ENCODE measurements around the gene EPN3.

EPN3 gene

DNA sequence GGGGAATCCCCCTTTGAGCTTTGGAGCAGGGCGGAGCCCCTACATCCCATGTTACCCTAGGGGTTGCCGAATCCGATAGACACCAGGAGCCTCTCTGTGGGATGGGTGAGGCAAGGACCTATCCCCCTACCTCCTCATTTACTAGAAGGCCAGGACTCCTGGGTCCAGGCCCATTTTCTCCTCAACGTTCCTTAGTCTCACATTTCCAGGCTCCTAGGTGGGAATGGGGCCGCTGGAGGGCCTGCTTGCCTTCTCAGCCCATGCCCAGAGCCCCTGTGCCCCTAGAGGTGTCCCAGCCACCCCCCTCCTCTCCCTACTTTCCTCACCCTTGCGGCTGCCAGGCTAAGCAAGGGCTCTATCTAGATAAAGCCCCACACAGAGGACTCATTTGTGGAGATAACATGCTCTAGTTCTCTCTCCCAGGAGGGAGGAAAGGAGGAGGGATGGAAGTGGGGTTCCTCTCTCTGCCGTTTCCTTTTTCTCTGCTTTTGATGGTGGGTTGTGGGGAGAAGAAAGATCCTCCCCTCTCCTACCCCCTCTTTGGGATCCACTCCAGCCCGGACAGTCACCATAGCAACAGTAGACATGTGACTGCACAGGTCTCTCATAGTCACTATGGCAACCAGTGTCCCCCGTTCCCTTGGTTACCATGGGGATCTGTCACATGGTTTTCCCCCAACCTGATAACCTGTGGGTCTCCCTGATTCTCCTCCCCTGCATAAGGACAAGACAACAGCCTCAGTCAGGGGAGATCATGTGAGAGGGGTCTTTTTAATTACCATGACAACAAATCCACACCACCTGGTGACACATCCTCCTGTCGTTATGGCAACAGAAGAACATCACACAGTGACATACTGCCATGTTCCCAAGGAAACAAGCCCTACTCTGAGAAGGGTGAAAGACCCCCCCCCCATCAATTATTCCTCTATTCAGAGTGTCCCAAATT, 33.1 kb downstream of the EPN3 start:
- no peak for DNase-seq (ENCODE audit: extremely low read depth in 1 of 2, low read depth in 1 of 2)

DNA sequence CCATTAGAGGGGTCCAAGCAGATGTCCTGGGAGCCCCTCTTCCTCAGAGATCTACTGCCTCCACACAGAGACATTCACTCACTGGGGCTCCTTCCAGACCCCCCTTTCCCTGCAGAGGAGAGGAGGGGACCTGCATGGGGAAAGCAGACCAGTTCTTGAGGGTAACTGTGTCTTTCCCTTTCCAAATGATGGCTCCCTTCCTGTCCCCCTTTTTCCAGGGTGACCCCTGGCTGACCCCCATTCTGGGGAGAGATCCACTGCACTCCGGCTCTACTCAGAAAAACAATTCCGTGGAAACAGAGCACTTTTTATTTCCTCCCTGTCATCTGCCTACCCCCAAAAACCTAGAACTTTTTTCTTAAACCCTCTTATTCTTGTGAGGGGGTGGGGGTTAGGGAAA, 34.4 kb downstream of the EPN3 start:
- no peak for DNase-seq (ENCODE audit: extremely low read depth in 1 of 2, low read depth in 1 of 2)

- DNase-seq (ENCODE audit: extremely low read depth in 1 of 2, low read depth in 1 of 2) = no peak
Observed at GRCh38 chr17:50568659-50569058, 36.1 kb downstream of the EPN3 start.

DNA sequence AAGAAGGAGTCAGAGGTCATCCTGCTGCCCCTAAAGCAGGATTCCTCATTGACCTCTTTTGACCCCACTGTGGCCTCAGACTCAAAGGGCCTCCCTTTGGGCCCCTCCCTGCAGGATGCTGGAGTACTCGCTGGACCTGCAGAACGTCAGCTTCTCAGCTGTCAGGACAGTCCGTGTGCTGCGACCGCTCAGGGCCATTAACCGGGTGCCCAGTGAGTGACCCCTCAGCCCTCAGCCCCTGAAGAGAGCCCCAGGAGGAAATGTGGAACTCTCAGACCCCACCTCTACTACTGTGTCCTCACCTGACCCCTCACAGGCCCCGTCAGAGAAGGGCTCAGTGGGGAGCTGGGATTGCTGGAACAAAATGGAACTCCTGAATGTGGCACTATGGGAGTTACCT, 37.1 kb downstream of the EPN3 start:
- DNase-seq (ENCODE audit: extremely low read depth in 1 of 2, low read depth in 1 of 2) = no peak

- no peak for DNase-seq (ENCODE audit: extremely low read depth in 1 of 2, low read depth in 1 of 2)
Observed at GRCh38 chr17:50570032-50570431, 37.5 kb downstream of the EPN3 start.

DNA sequence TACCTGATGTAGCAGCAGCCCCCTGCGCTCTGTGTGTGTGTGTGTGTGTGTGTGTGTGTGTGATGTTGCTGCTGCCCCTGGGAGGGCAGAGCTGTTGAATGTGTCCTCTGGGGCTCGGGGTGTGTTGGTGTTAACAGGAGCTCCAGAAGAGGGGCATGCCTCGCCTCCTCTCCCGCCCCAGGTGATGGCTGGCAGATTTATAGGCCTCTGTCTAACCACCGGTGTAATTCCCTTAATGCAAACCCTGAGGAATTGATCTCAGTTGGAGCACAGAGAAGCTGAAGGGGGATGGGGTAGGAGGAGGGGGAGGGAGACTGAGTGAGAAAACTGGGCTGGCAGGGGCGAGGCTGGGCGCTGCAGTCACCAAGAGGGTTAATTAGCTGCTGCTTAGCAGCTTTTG, 38.0 kb downstream of the EPN3 start:
- DNase-seq (ENCODE audit: extremely low read depth in 1 of 2, low read depth in 1 of 2) = no peak

- no peak for DNase-seq (ENCODE audit: extremely low read depth in 1 of 2, low read depth in 1 of 2)
Observed at GRCh38 chr17:50571681-50572080, 39.1 kb downstream of the EPN3 start.

- no peak for DNase-seq (ENCODE audit: extremely low read depth in 1 of 2, low read depth in 1 of 2)
Observed at GRCh38 chr17:50572541-50572940, 40.0 kb downstream of the EPN3 start.

DNA sequence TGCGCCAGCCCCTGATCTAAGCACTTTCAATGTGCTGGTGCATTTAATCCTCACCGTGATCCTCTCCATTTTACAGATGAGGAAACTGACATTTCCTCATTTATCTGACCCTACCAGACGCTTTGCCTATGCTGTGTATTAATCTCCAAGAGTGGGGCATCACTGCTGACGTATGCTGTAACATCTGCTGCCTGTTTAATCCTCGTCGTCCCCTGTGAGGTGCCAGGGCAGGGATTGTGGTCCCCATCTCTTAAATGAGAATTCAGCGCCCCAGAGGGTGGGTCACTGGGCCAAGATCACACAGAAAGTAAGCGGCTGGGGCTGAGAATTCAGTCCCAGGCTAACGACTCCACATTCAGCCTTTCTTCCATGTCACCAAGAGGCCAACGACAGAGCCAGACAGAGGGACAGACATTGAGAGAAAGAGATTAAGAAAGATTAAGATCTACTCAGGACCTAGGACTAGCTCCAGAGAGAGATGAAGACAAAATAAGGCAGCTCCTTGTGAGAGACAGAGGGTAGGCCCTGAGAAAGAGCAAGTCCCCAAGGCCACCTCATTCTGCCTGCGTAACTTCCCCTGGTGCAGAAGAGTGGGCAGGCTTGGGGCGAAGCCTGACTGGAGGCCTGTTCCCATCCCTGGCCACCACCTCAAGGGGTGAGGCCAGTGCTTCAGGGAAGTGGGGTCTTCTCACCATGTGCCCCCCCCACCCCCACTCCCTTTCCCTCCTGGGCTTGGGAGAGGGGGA, 41.5 kb downstream of the EPN3 start:
- DNase-seq (ENCODE audit: extremely low read depth in 1 of 2, low read depth in 1 of 2) = no peak

GRCh38 chr17:50575581-50576210, 43.2 kb downstream of the EPN3 start:
- DNase-seq (ENCODE audit: extremely low read depth in 1 of 2, low read depth in 1 of 2) = no peak

DNA sequence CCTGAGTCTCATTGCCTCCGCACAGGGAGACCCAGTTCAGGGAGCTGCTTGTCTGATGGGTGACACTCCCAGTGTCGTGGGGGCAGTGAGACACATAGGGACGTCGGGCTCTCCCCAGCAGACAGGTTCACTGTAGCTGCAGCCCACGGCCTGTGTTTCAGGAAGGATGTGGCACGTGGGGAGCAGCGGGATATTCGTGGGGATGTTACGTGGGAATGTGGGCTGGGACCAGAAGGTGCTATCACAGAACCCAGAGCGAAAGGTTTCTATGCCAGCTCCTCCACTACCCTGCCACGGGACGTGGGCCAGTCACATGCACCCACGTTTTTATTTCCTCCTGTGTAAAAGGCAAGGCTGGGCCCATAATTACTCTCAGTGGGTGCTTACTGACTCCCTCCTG, 44.3 kb downstream of the EPN3 start:
- DNase-seq (ENCODE audit: extremely low read depth in 1 of 2, low read depth in 1 of 2) = no peak

DNA sequence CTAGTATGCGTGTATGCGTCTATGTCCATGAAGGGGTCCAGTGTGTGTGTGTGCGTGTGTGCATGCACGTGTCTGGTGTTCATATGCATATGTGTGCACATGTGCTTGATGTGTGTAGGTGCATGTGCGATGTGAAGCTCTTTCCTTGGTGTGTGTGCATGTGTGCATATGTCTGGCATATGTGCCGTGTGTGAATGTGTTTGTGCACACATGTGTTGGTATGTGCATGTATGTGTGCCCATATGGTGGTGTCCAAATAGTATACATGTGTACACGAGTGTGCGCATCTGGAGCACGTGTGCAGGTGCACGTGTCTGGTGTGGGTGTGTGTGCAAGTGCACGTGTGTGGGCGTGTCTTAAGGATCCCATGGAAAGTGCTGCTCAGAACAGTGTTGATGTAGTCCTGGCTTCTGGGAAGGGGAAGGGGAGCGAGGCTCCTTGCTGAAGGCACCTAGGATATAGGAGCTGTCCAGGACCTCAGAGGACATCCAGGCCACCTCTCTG, 45.0 kb downstream of the EPN3 start:
- DNase-seq (ENCODE audit: extremely low read depth in 1 of 2, low read depth in 1 of 2) = no peak

GRCh38 chr17:50578173-50578572, 45.6 kb downstream of the EPN3 start:
- DNase-seq (ENCODE audit: extremely low read depth in 1 of 2, low read depth in 1 of 2) = no peak

DNA sequence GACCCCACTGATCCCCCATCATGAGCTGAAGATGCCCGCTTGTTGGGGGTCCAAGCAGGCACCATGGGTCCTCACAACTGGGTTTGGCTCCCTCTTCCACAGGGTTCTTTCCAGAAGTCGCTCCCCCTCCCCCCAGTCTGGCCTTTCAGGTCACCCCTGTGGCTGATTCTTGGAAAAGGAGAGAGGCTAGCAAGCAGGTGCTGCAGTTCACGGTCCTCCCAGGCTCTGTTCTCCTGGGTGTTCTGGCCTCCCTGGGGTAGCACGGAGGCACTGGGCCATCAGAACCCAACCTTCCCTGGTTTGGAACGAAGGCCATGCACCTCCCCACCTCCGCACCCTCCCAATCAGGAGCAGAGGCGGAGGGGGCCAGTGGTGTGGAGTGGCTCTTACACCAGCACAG, 46.9 kb downstream of the EPN3 start:
- DNase-seq (ENCODE audit: extremely low read depth in 1 of 2, low read depth in 1 of 2) = no peak

GRCh38 chr17:50580646-50581045, 48.1 kb downstream of the EPN3 start:
- no peak for DNase-seq (ENCODE audit: extremely low read depth in 1 of 2, low read depth in 1 of 2)

GRCh38 chr17:50581316-50581715, 48.8 kb downstream of the EPN3 start:
- no peak for DNase-seq (ENCODE audit: extremely low read depth in 1 of 2, low read depth in 1 of 2)

DNA sequence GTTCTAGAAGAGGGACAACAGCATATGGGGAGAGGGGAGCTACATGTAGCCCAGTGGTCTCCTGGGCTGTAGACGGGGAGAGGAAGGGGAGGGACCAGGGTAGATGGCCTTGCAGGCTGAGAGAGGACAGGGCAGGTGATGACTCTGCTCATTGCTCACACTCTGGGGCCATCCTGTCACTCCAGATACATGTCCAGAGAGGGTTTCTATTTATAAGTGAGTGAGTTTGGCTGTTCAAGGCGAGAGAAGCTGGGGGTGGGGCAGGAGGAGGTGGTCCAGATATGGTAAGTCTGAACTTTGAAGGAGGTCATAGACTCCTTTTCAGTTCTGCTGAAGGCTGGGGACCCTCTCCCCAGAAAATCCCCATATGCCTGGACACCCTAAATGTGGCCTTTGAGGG, 50.2 kb downstream of the EPN3 start:
- DNase-seq (ENCODE audit: extremely low read depth in 1 of 2, low read depth in 1 of 2) = no peak

DNA sequence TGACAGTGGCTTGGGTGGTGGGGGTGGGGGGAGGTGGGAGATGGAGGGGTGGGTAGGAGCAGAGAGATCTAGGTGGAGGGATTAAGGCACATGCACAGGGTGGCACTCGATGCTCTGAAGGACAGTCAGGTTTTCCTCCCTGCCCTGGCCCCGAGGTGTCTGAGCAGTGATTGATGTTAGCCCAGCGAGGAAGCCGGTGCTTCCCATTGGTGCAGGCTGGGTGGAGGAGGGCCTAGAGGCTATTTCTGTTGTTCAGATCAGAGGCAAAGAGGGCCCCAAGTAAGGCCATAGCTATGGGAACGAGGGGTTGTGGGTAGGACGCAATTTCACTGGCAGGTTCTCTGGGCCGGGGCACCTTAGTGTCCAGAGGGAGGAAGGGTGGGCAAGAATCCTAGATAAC, 51.1 kb downstream of the EPN3 start:
- DNase-seq (ENCODE audit: extremely low read depth in 1 of 2, low read depth in 1 of 2) = no peak

DNA sequence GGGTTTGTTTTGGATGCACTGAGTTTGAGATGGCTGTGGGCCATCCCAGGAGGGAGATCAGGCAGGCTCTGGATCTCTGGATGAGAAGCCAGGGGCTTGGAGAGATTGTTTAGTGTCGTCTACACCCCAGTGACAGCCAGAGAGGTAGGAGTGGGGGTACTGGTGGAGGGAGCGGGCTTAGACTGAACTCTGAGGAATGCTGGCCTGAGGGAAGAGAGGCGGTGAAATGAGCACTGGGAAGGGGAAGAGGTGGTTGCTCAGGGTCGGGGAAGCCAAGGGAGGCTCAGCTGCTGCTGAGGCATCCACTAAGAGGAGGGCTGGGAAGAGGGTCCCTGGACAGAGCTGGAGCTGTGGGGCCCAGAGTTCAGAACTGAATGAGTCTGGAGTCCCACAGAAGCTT, 51.6 kb downstream of the EPN3 start:
- DNase-seq (ENCODE audit: extremely low read depth in 1 of 2, low read depth in 1 of 2) = no peak

DNA sequence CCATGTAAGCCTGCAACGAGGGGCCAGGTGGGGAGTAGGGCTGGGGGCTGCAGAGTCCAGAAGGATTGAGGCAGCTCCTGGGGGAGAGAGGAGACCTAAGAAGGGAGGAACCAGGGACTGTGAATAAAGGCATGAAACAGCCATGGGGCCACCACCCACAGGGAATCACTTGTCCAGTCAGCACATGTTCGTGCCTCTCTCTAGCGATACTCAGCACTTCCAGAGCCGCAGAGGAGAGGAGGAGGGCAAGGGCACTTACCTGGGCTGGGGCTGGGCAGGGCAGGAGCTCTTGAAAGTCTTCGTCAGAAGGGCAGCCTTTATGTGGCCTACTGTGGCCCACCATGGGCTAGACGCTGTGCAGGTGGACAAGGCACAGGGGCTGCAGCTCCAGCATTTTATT, 52.2 kb downstream of the EPN3 start:
- DNase-seq (ENCODE audit: extremely low read depth in 1 of 2, low read depth in 1 of 2) = no peak

- DNase-seq (ENCODE audit: extremely low read depth in 1 of 2, low read depth in 1 of 2) = no peak
Observed at GRCh38 chr17:50585346-50585745, 52.8 kb downstream of the EPN3 start.

DNA sequence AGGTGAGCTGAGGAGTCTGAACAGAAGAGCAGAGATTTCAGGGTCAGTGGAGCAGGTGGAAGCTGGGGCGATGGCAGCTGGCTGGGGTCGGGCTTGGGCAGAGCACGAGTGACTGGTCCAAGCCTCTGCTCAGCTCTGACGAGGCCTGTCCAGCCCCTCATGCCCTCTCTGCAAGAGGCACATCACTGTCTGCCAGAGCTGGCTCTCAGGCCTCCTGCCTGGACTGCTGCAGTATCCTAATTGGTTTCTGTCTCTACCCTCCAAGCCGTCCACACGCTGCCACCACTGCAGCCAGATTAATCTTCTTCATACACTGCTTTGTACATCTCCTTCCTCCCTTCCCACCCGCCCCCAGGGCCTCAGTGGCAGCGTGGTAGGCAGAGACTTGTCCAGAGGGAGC, 53.4 kb downstream of the EPN3 start:
- no peak for DNase-seq (ENCODE audit: extremely low read depth in 1 of 2, low read depth in 1 of 2)

Measured in stimulated activated CD8-positive, alpha-beta memory T cell treated with anti-CD3 and anti-CD28 coated beads, Interleukin-7, amount 100 ng/mL, for 48 hours (primary cell).